ENCODE data around the gene UBAC1. TPM values are rescaled to one million over a fixed set of nuclear protein-coding genes. Genes with fewer than 3 reads are reported as not detected.
"Not testable (repeated sequence)": the region's sequence is repeated elsewhere in the genome, so short reads cannot be mapped to it uniquely, and the experiment has no call there.

The UBAC1 gene
- total RNA-seq, 1 donor: 29.0 TPM

- H2AFZ ChIP-seq (ENCODE audit: low read length): no peak overlapping the region
- H3K36me3 ChIP-seq (ENCODE audit: insufficient read depth, low read length): peaks cover 35% of the 10 kb centered on the region
- no peaks in the 10 kb centered on the region for H3K4me1 ChIP-seq (ENCODE audit: insufficient read depth, low read length)
- no peaks in the 10 kb centered on the region for H3K79me2 ChIP-seq (ENCODE audit: insufficient read depth, low read length)
- H4K20me1 ChIP-seq (ENCODE audit: insufficient read depth, low read length): no peaks in the 10 kb centered on the region
- no peak overlapping the region for H3K4me2 ChIP-seq (ENCODE audit: insufficient read depth, low read length)
- no peak for DNase-seq (ENCODE audit: insufficient read length, low spot score, missing footprints)
- no peaks in the 10 kb centered on the region for H3K9me3 ChIP-seq (ENCODE audit: low read depth, low read length)
- H3K27ac ChIP-seq (ENCODE audit: low read depth, low read length): no peak overlapping the region
- H3K4me3 ChIP-seq (ENCODE audit: insufficient read depth, low read length): no peak overlapping the region
- no peaks in the 10 kb centered on the region for H3K27me3 ChIP-seq (ENCODE audit: insufficient read depth, low read length)
- TF ChIP-seq, protein P1, sequence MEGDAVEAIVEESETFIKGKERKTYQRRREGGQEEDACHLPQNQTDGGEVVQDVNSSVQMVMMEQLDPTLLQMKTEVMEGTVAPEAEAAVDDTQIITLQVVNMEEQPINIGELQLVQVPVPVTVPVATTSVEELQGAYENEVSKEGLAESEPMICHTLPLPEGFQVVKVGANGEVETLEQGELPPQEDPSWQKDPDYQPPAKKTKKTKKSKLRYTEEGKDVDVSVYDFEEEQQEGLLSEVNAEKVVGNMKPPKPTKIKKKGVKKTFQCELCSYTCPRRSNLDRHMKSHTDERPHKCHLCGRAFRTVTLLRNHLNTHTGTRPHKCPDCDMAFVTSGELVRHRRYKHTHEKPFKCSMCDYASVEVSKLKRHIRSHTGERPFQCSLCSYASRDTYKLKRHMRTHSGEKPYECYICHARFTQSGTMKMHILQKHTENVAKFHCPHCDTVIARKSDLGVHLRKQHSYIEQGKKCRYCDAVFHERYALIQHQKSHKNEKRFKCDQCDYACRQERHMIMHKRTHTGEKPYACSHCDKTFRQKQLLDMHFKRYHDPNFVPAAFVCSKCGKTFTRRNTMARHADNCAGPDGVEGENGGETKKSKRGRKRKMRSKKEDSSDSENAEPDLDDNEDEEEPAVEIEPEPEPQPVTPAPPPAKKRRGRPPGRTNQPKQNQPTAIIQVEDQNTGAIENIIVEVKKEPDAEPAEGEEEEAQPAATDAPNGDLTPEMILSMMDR (IDR thresholded peaks at IDR 0.05; ENCODE audit: extremely low read depth, low read depth, low read length): no peak
These were observed 14.7 kb downstream of the UBAC1 start for GRCh38 chr9:135946392-135946994.

- Histone ChIP-seq H3K27ac (ENCODE audit: low read depth, low read length) (no peak overlapping the region), H3K27me3 (ENCODE audit: insufficient read depth, low read length) (no peaks in the 10 kb centered on the region), H3K36me3 (ENCODE audit: insufficient read depth, low read length) (peaks cover 35% of the 10 kb centered on the region), H2AFZ (ENCODE audit: low read length) (no peak overlapping the region), H3K79me2 (ENCODE audit: insufficient read depth, low read length) (no peaks in the 10 kb centered on the region), H3K9me3 (ENCODE audit: low read depth, low read length) (no peaks in the 10 kb centered on the region), H3K4me2 (ENCODE audit: insufficient read depth, low read length) (no peak overlapping the region), H3K4me3 (ENCODE audit: insufficient read depth, low read length) (no peak overlapping the region), H4K20me1 (ENCODE audit: insufficient read depth, low read length) (no peaks in the 10 kb centered on the region), H3K4me1 (ENCODE audit: insufficient read depth, low read length) (no peaks in the 10 kb centered on the region)
- TF ChIP-seq, protein P1 (IDR thresholded peaks at IDR 0.05; ENCODE audit: extremely low read depth, low read depth, low read length): no peak
- no peak for DNase-seq (ENCODE audit: insufficient read length, low spot score, missing footprints)
These were observed 15.2 kb downstream of the UBAC1 start for GRCh38 chr9:135945969-135946368.

DNA sequence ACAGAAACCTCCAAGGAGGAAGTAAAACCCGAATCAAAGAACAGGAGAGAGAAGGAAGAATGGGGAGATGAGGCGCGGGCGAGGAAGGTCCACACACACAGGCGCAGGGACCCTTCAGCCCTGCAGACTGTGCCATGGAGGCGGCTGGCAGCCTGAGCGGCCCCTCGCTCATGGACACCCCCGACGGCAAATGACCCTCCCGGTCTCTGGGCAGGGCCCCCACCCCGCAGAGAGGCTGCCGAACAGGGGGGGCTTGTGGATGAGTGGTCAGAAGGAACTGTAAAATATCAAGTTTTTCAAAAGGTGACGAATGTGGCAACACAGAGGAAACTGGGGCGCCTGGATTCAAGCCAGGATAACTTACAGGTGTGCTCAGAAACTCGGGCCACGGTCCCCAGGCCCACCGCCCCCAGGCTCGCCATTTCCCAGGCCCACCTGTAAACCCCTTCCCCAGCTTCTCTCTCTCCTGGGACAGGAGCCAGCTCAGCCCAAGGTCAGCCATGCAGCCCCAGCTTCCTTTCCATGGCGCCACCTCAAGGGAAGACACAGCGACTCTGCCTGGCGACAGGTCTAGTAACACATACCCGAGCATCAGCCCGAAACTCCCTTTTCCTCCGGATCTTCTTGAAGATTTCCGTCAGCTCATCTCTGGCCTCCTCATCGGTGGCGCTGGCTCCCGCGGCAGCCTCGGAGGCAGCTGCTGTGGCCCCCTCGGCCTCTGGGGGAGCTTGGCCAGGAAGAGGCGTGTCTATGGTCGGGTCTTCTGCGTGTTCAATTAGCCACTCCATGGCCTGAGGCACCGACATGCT is 16.5 kb downstream of the UBAC1 start:
- Histone ChIP-seq H3K27me3 (ENCODE audit: insufficient read depth, low read length) (no peaks in the 10 kb centered on the region), H4K20me1 (ENCODE audit: insufficient read depth, low read length) (no peaks in the 10 kb centered on the region), H3K4me1 (ENCODE audit: insufficient read depth, low read length) (no peaks in the 10 kb centered on the region), H3K79me2 (ENCODE audit: insufficient read depth, low read length) (no peaks in the 10 kb centered on the region), H3K27ac (ENCODE audit: low read depth, low read length) (no peak overlapping the region), H2AFZ (ENCODE audit: low read length) (no peak overlapping the region), H3K4me2 (ENCODE audit: insufficient read depth, low read length) (no peak overlapping the region), H3K9me3 (ENCODE audit: low read depth, low read length) (no peaks in the 10 kb centered on the region), H3K4me3 (ENCODE audit: insufficient read depth, low read length) (no peak overlapping the region), H3K36me3 (ENCODE audit: insufficient read depth, low read length) (peaks cover 35% of the 10 kb centered on the region)
- TF ChIP-seq, protein P1 (IDR thresholded peaks at IDR 0.05; ENCODE audit: extremely low read depth, low read depth, low read length): no peak
- no peak for DNase-seq (ENCODE audit: insufficient read length, low spot score, missing footprints)

DNA sequence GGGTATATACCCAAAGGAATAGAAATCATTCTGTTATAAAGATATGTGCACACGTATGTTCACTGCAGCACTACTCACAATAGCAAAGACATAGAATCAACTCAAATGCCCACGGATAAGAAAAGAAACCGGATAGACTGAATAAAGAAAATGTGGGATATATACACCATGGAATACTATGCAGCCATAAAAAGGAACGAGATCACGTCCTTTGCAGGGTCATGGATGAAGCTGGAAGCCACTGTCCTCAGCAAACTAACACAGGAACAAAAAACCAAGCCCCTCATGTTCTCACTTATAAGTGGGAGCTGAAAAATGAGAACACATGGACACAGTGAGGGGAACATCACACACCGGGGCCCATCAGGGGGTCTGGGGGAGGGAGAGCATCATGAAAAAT is 17.6 kb downstream of the UBAC1 start:
- DNase-seq (ENCODE audit: insufficient read length, low spot score, missing footprints); H4K20me1 ChIP-seq (ENCODE audit: insufficient read depth, low read length); H3K4me3 ChIP-seq (ENCODE audit: insufficient read depth, low read length); H2AFZ ChIP-seq (ENCODE audit: low read length); H3K79me2 ChIP-seq (ENCODE audit: insufficient read depth, low read length); H3K9me3 ChIP-seq (ENCODE audit: low read depth, low read length); H3K27me3 ChIP-seq (ENCODE audit: insufficient read depth, low read length); H3K27ac ChIP-seq (ENCODE audit: low read depth, low read length); H3K4me2 ChIP-seq (ENCODE audit: insufficient read depth, low read length); H3K4me1 ChIP-seq (ENCODE audit: insufficient read depth, low read length): not testable (repeated sequence)
- peaks cover 35% of the 10 kb centered on the region for H3K36me3 ChIP-seq (ENCODE audit: insufficient read depth, low read length)

Measured in osteoblast (primary cell).